CD4-positive, alpha-beta memory T cell (primary cell): ENCODE results near the gene DNTT. TPM values are rescaled to one million over a fixed set of nuclear protein-coding genes. Genes with fewer than 3 reads are reported as not detected.

Experiments
- CTCF ChIA-PET: fragments of 350-600 bp; sonication (Branson Sonifier 250); formaldehyde crosslinking; loops from one replicate; lab custom pipeline; 2021; ENCODE audit warnings: inconsistent platforms; ENCODE audit not compliant: partially characterized antibody; lab: Charles Lee
- POLR2A ChIA-PET: fragments of 350-600 bp; sonication (Branson Sonifier 250); formaldehyde crosslinking; loops from one replicate; lab custom pipeline; 2021; ENCODE audit not compliant: partially characterized antibody; lab: Charles Lee
- DNase-seq, 5 donors: peaks; one replicate each; pipeline versions ENCODE4 v3.0.0 to v3.0.0-alpha.2; 2020 to 2022; ENCODE audit warnings: mixed read lengths in 1 of 5
- H3K27ac ChIP-seq: one replicate; pipeline ENCODE4 v1.7.0; 2013; ENCODE audit warnings: low read depth, low read length
- H3K27me3 ChIP-seq: 2 replicates; pipeline ENCODE4 v1.7.0; 2013; ENCODE audit warnings: mild to moderate bottlenecking, low read length, moderate library complexity; ENCODE audit not compliant: insufficient read depth
- H3K36me3 ChIP-seq: 2 replicates; pipeline ENCODE4 v1.7.0; 2013; ENCODE audit warnings: mild to moderate bottlenecking, low read length, moderate library complexity; ENCODE audit not compliant: insufficient read depth
- H3K4me1 ChIP-seq: 2 replicates; pipeline ENCODE4 v1.7.0; 2013; ENCODE audit warnings: mild to moderate bottlenecking, low read length, moderate library complexity; ENCODE audit not compliant: insufficient read depth
- H3K4me3 ChIP-seq, 2 donors: one replicate each; pipeline ENCODE4 v1.7.0; 2013; ENCODE audit warnings: low read length in 2 of 2, mild to moderate bottlenecking in 1 of 2
- H3K9me3 ChIP-seq, 2 donors: one replicate each; pipeline ENCODE4 v1.7.0; 2013; ENCODE audit warnings: low read length in 2 of 2, control low read depth in 1 of 2; ENCODE audit not compliant: control insufficient read depth in 1 of 2
- H3K27ac Mint-ChIP-seq, 7 donors: one replicate each; pipeline ENCODE4 v1.8.0; 2020 to 2021; ENCODE audit warnings: mixed read lengths in 7 of 7, mild to moderate bottlenecking in 6 of 7, inconsistent platforms in 3 of 7, moderate library complexity in 3 of 7
- H3K27me3 Mint-ChIP-seq, 2 donors: one replicate each; pipeline ENCODE4 v1.8.0; 2020 to 2021; ENCODE audit warnings: mixed read lengths in 2 of 2
- H3K36me3 Mint-ChIP-seq, 2 donors: one replicate each; pipeline ENCODE4 v1.8.0; 2020 to 2021; ENCODE audit warnings: mixed read lengths in 2 of 2, inconsistent platforms in 1 of 2, mild to moderate bottlenecking in 1 of 2
- H3K4me1 Mint-ChIP-seq, 4 donors: one replicate each; pipeline ENCODE4 v1.8.0; 2020 to 2021; ENCODE audit warnings: mixed read lengths in 4 of 4, mild to moderate bottlenecking in 1 of 4
- H3K4me3 Mint-ChIP-seq, 8 donors: one replicate each; pipeline ENCODE4 v1.8.0; 2020 to 2021; ENCODE audit warnings: mixed read lengths in 8 of 8, mild to moderate bottlenecking in 7 of 8, moderate library complexity in 6 of 8, inconsistent platforms in 3 of 8
- H3K9me3 Mint-ChIP-seq, 8 donors: one replicate each; pipeline ENCODE4 v1.8.0; 2020 to 2021; ENCODE audit warnings: mixed read lengths in 8 of 8, mild to moderate bottlenecking in 5 of 8, inconsistent platforms in 3 of 8, moderate library complexity in 1 of 8
- intact Hi-C: fragments of 100-400 bp; cut with micrococcal nuclease; formaldehyde crosslinking; loops from one replicate; pipeline ENCODE4 v1.15.1; 2023
- polyA plus RNA-seq, 2 donors: library from polyadenylated mRNA; unstranded; fragments of 300-500 nt; fragmentation: Illumina TruSeq; gene quantifications; one replicate each; pipeline ENCODE4 v1.2.3, GENCODE V29; 2021
- total RNA-seq, 2 experiments: library from RNA; stranded (reverse); gene quantifications; one replicate each; pipeline ENCODE4 v1.2.3, GENCODE V29; 2021

The DNTT gene
- total and polyA plus RNA-seq, 4 experiments from 2014 or later, result not detected

DNA sequence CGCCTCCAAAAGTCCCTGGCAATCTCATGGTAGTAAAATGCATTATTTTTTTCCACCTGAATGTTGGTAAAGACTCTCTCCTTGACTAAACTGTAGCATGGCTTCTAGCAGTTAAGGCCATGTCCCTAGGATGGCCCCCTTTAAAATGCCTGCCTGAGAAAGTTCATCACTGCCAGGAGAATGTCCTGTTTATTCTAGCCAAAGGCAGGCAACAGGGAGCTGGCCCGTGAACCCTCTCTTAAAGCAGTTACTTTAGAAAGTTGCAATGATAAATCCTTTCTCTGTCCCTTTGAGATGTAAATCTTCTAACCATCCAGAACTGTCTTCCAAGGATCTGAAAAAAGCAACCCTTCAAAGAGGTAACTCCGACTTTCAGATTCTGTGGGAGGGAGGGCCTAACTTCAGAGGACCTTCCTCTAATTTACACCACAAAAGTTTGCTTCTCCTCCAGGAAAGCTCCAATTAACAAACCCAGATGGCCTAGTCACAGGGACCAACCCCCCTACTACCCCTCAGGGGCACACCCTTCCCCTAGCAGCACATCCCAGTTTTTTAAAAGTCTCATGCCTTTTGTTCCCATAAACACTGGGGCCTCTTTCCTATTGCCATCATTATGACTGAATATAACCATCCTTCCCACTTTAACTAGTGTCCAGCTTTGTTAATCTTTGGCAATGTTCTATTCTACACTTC lies 5.5 kb downstream of the DNTT start:
- CTCF ChIA-PET, result interaction anchor here (1.2 to 1.4 kb wide), 2 partner anchors 25 to 61 kb away, joined by 3 to 4 read pairs; no protein-coding TSS in a partner anchor
- no peaks in the 10 kb centered on the region for H3K9me3 Mint-ChIP-seq

DNA sequence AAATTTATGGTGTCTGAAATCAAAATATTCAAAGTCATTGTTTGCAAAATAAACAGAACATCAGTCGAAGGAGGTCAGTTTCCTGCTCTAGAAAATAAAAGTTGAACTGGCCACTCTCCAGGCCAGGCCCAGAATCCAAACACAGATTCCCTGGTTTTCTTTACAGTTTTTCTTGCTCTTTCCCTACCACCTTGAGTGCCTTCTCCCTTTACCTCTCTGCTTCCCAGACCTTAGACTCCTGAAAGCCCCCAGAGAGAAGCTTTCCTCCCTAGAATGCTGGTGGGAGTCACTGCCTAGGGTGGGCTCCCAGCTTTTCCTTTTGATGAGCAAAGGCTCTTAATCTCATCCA lies 6.1 kb downstream of the DNTT start:
- CTCF ChIA-PET, result interaction anchor here (1.2 to 1.4 kb wide), 2 partner anchors 24 to 60 kb away, joined by 3 to 4 read pairs; no protein-coding TSS in a partner anchor
- Histone ChIP-seq H3K4me1 (no peaks in the 10 kb centered on the region), H3K36me3 (no peaks in the 10 kb centered on the region), H3K9me3 (no peaks in the 10 kb centered on the region), H3K27me3 (no peaks in the 10 kb centered on the region), H3K4me3 (no peak overlapping the region), H3K27ac (no peak overlapping the region)
- no peaks in the 10 kb centered on the region for H3K9me3 Mint-ChIP-seq
- no peak overlapping the region for H3K27ac Mint-ChIP-seq
- no peaks in the 10 kb centered on the region for H3K36me3 Mint-ChIP-seq
- DNase-seq, result no peak
- POLR2A ChIA-PET, result no interaction called here
- no peak overlapping the region for H3K4me3 Mint-ChIP-seq
- peaks cover 19 to 29% of the 10 kb centered on the region in 2 donors for H3K27me3 Mint-ChIP-seq
- peaks cover 0 to 2% (median 0%) of the 10 kb centered on the region in 4 donors for H3K4me1 Mint-ChIP-seq
- intact Hi-C loops, result no loop called here

More for the DNA sequence above, 5.5 kb downstream of the DNTT start:
- no peak overlapping the region for H3K27ac ChIP-seq
- no peaks in the 10 kb centered on the region for H3K27me3 ChIP-seq
- H3K36me3 ChIP-seq, result no peaks in the 10 kb centered on the region
- H3K4me3 Mint-ChIP-seq, result no peak overlapping the region
- H3K36me3 Mint-ChIP-seq, result no peaks in the 10 kb centered on the region
- no peak for DNase-seq
- no peaks in the 10 kb centered on the region for H3K4me1 ChIP-seq
- POLR2A ChIA-PET, result no interaction called here
- peaks cover 0 to 2% (median 0%) of the 10 kb centered on the region in 4 donors for H3K4me1 Mint-ChIP-seq
- H3K9me3 ChIP-seq, result no peaks in the 10 kb centered on the region
- H3K27ac Mint-ChIP-seq, result no peak overlapping the region
- H3K4me3 ChIP-seq, result no peak overlapping the region
- intact Hi-C loops, result no loop called here
- peaks cover 15 to 31% of the 10 kb centered on the region in 2 donors for H3K27me3 Mint-ChIP-seq

DNA sequence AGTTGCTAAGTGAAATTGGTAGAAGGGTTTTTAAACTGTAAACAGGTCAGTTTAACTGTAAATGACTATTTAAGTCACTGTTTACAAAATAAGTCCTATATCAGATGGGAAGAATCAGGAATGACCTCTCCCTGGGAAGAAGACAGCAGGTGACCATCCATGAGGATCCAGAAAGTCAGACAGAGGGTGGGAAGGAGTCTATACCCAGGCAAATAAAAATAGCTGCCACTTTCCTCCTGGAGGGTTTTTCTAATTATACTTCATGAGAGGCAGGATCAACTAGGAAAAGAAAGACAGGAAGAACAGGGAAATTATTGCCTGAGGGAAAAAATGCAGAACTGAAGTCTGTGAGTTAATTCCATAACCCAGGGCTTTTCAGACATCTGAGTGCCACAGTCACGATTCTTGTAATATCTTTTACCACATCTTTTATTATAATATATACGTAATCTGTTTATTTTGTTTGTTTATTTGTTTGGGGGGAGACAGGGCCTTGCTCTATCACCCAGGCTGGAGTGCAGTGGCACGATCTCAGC lies 7.0 kb downstream of the DNTT start:
- ChIA-PET CTCF (no interaction called here), POLR2A (no interaction called here)
- DNase-seq, result no peak
- Histone ChIP-seq H3K36me3 (no peaks in the 10 kb centered on the region), H3K4me3 (no peak overlapping the region), H3K4me1 (no peaks in the 10 kb centered on the region), H3K27me3 (no peaks in the 10 kb centered on the region), H3K9me3 (no peaks in the 10 kb centered on the region), H3K27ac (no peak overlapping the region)
- Mint-ChIP-seq H3K27ac (no peak overlapping the region), H3K4me1 (peaks cover 0 to 3% (median 0%) of the 10 kb centered on the region in 4 donors), H3K9me3 (no peaks in the 10 kb centered on the region), H3K27me3 (peaks cover 22 to 30% of the 10 kb centered on the region in 2 donors), H3K4me3 (no peak overlapping the region), H3K36me3 (no peaks in the 10 kb centered on the region)
- intact Hi-C loops, result no loop called here

DNA sequence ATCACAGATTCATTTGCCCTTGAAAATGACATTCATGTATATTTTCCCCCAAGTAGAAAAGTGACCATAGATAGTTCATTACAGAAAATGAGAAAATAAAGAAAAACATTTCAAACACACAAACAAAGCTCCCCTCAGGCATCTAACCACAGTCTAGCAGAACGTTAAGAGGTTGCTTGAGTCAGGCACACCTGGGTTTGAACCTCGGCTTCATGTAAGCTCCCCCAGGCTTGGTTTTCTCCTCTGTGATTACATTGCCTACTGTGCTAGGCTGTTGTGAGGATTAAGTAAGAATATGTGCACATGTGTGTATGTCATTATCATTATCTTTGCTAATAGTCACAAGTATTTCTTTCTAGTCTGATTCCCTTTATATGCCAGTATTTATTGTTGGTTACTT lies 9.1 kb downstream of the DNTT start:
- Mint-ChIP-seq H3K4me3 (no peak overlapping the region), H3K36me3 (no peaks in the 10 kb centered on the region), H3K27me3 (peaks cover 24 to 30% of the 10 kb centered on the region in 2 donors), H3K4me1 (peaks cover 0 to 1% (median 0%) of the 10 kb centered on the region in 4 donors), H3K9me3 (peaks cover 0 to 1% (median 0%) of the 10 kb centered on the region in 8 donors), H3K27ac (no peak overlapping the region)
- H3K36me3 ChIP-seq, result no peaks in the 10 kb centered on the region
- H3K4me1 ChIP-seq, result no peaks in the 10 kb centered on the region
- intact Hi-C loops, result no loop called here
- POLR2A ChIA-PET, result no interaction called here
- no peaks in the 10 kb centered on the region for H3K9me3 ChIP-seq
- no peaks in the 10 kb centered on the region for H3K27me3 ChIP-seq
- CTCF ChIA-PET, result interaction anchor here (1.2 kb wide), 1 partner anchor 84 kb away, joined by 3 read pairs; no protein-coding TSS in a partner anchor
- H3K27ac ChIP-seq, result no peak overlapping the region
- DNase-seq, result no peak
- no peak overlapping the region for H3K4me3 ChIP-seq

DNA sequence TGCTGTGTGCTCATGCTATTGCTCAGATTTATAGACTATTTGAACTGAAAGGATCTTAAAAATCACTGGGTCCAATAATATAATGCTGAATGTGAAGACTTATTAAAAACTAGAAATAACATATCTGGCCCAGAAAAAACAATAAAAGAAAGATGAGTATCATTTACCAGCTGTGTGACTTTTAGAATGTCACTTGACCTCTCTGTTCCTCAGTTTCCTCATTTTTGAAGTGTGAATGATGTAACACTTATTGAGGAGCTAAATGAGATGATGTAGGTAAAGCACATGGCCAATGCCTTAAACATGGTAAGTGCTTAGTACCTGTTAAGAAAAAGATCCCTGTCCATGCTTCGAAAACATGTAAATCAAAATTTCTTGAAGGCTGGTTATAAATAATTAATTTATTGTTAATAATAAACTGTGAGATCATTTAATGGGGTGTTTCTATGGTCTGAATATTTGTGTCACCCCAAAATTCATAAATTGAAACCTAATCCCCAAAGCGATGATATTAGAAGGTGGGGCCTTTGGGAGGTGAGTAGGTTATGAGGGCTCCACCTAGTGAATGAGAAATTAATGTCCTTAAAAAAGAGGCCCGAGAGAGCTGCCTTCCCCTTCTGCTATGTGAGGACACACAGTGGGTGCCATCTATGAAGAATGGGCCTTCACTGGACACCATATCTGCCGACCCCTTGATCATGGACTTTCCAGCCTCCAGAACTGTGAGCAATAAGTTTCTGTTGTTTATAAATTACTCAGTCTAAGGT lies 13.0 kb downstream of the DNTT start:
- H3K4me1 Mint-ChIP-seq, result peaks cover 0 to 1% (median 0%) of the 10 kb centered on the region in 4 donors
- H3K4me1 ChIP-seq, result no peaks in the 10 kb centered on the region
- H3K36me3 Mint-ChIP-seq, result no peaks in the 10 kb centered on the region
- peaks cover 0 to 1% (median 0%) of the 10 kb centered on the region in 8 donors for H3K9me3 Mint-ChIP-seq
- peaks cover 23 to 25% of the 10 kb centered on the region in 2 donors for H3K27me3 Mint-ChIP-seq
- H3K4me3 ChIP-seq, result no peak overlapping the region
- ChIA-PET POLR2A (no interaction called here), CTCF (interaction anchor here (1.0 to 3.7 kb wide), 4 partner anchors 17 to 300 kb away, joined by 3 to 17 read pairs (median 4); no protein-coding TSS in a partner anchor)
- DNase-seq, result no peak
- no peaks in the 10 kb centered on the region for H3K9me3 ChIP-seq
- H3K4me3 Mint-ChIP-seq, result no peak overlapping the region
- no peaks in the 10 kb centered on the region for H3K36me3 ChIP-seq
- H3K27ac Mint-ChIP-seq, result no peak overlapping the region
- H3K27ac ChIP-seq, result no peak overlapping the region
- intact Hi-C loops, result no loop called here
- no peaks in the 10 kb centered on the region for H3K27me3 ChIP-seq

DNA sequence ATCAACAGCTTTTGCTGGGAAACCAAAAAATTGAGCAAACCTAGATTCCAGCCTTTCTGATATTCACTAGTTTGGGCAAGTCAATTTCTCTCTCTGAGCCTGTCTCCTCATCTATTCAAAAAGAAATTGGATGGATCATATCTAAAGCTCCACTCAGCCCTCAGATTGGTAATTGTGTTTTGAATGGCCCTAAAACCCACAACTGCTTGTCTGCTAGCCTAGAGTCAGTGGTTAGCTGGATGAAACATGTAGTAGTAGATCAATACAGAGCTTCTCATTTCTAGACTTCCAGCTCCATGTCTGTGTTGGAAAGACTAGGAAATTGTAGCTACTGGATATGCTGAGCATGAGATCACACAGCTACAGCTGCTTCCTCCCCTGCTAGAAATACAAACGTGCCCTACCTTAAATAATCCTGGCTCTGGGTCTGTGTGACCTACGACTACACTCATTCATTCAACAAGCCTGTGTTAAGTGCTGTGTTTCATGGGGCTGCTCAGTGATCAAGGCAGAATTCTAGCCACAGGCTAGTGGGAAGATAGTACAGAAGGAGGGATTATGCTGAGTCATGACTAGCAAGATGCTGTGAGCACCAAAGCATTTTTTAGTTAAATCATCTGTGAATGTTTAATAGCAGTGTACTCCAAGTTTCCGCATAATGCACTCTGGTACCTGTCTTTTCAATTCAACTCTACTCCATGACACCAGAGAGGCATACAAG lies 15.7 kb downstream of the DNTT start:
- no peak overlapping the region for H3K4me3 Mint-ChIP-seq
- no peak for DNase-seq
- H3K27me3 ChIP-seq, result no peaks in the 10 kb centered on the region
- no peaks in the 10 kb centered on the region for H3K9me3 ChIP-seq
- no peak overlapping the region for H3K27ac ChIP-seq
- H3K4me3 ChIP-seq, result no peak overlapping the region
- no peaks in the 10 kb centered on the region for H3K36me3 ChIP-seq
- ChIA-PET POLR2A (no interaction called here), CTCF (interaction anchor here (1.0 to 3.7 kb wide), 3 partner anchors 18 to 303 kb away, joined by 3 to 17 read pairs (median 3); no protein-coding TSS in a partner anchor)
- intact Hi-C loops, result no loop called here
- peaks cover 17 to 25% of the 10 kb centered on the region in 2 donors for H3K27me3 Mint-ChIP-seq
- peaks cover 0 to 1% (median 0%) of the 10 kb centered on the region in 4 donors for H3K4me1 Mint-ChIP-seq
- no peaks in the 10 kb centered on the region for H3K36me3 Mint-ChIP-seq
- H3K4me1 ChIP-seq, result no peaks in the 10 kb centered on the region
- no peak overlapping the region for H3K27ac Mint-ChIP-seq
- H3K9me3 Mint-ChIP-seq, result peaks cover 0 to 1% (median 0%) of the 10 kb centered on the region in 8 donors
